DMS 273 treated with DMSO at 0.1 percent for 48 hours (cell line): Measurements from ENCODE around the gene SCAPER.
"Not testable (repeated sequence)": the region's sequence is repeated elsewhere in the genome, so short reads cannot be mapped to it uniquely, and the experiment has no call there.

Source experiments
- DNase-seq: peaks from one replicate; lab custom pipeline; 2025; lab: John Stamatoyannopoulos, UW

SCAPER gene

GRCh38 chr15:76576523-76577279, 328.4 kb downstream of the SCAPER start:
- DNase-seq: no peak

GRCh38 chr15:76575679-76576078, 329.5 kb downstream of the SCAPER start:
- no peak for DNase-seq

GRCh38 chr15:76575274-76575673, 329.9 kb downstream of the SCAPER start:
- no peak for DNase-seq

GRCh38 chr15:76572983-76573314, 332.2 kb downstream of the SCAPER start:
- DNase-seq: no peak

- peak; percentile 8 for DNase-seq
These were observed 338.9 kb downstream of the SCAPER start for GRCh38 chr15:76566276-76566675.

GRCh38 chr15:76565366-76565765, 339.8 kb downstream of the SCAPER start:
- no peak for DNase-seq

- no peak for DNase-seq
These were observed 349.9 kb downstream of the SCAPER start for GRCh38 chr15:76555247-76555646.

- DNase-seq: no peak
These were observed 351.6 kb downstream of the SCAPER start for GRCh38 chr15:76553564-76553963.

- DNase-seq: no peak
These were observed 352.0 kb downstream of the SCAPER start for GRCh38 chr15:76553102-76553501.

GRCh38 chr15:76546805-76547204, 358.3 kb downstream of the SCAPER start:
- DNase-seq: no peak

- no peak for DNase-seq
These were observed 371.1 kb downstream of the SCAPER start for GRCh38 chr15:76533995-76534394.

GRCh38 chr15:76533060-76533820, 371.9 kb downstream of the SCAPER start:
- no peak for DNase-seq

GRCh38 chr15:76529911-76530310, 375.2 kb downstream of the SCAPER start:
- no peak for DNase-seq

GRCh38 chr15:76526111-76526510, 379.0 kb downstream of the SCAPER start:
- no peak for DNase-seq

GRCh38 chr15:76517910-76518309, 387.2 kb downstream of the SCAPER start:
- no peak for DNase-seq

GRCh38 chr15:76514282-76514681, 390.9 kb downstream of the SCAPER start:
- DNase-seq: peak; percentile 49

GRCh38 chr15:76512971-76513370, 392.2 kb downstream of the SCAPER start:
- no peak for DNase-seq

GRCh38 chr15:76510663-76511062, 394.5 kb downstream of the SCAPER start:
- not testable (repeated sequence) for DNase-seq

GRCh38 chr15:76503804-76504203, 401.3 kb downstream of the SCAPER start:
- DNase-seq: no peak

GRCh38 chr15:76503121-76503520, 402.0 kb downstream of the SCAPER start:
- no peak for DNase-seq

- DNase-seq: no peak
These were observed 402.5 kb downstream of the SCAPER start for GRCh38 chr15:76502678-76503077.

GRCh38 chr15:76502185-76502584, 403.0 kb downstream of the SCAPER start:
- DNase-seq: not testable (repeated sequence)

GRCh38 chr15:76501726-76502125, 403.4 kb downstream of the SCAPER start:
- no peak for DNase-seq

- DNase-seq: no peak
These were observed 404.1 kb downstream of the SCAPER start for GRCh38 chr15:76501011-76501410.
